ENCODE data around the gene COX5A. TPM values are rescaled to one million over a fixed set of nuclear protein-coding genes. Genes with fewer than 3 reads are reported as not detected.

COX5A gene
- total RNA-seq, 1 donor from 2014 or later: 191 TPM

- DNase-seq (ENCODE audit: low spot score, unreplicated experiment): peak; percentile 80
- no peaks in the 10 kb centered on the region for H3K27me3 Mint-ChIP-seq
- H3K36me3 Mint-ChIP-seq (ENCODE audit: insufficient read depth): peaks cover 13% of the 10 kb centered on the region
- no peak for TF ChIP-seq CTCF (IDR thresholded peaks at IDR 0.05; ENCODE audit: unreplicated experiment)
- H3K4me1 Mint-ChIP-seq (ENCODE audit: low read depth): peaks cover 21% of the 10 kb centered on the region
- H3K27ac Mint-ChIP-seq: peak within 1 kb of the TSS; percentile 96
- no peaks in the 10 kb centered on the region for H3K9me3 Mint-ChIP-seq (ENCODE audit: low read depth)
- peak within 1 kb of the TSS; percentile 100 for H3K4me3 Mint-ChIP-seq (ENCODE audit: low read depth)
These were observed 31.3 kb downstream of the COX5A start, which contains the start of gene FAM219B for GRCh38 chr15:74906450-74907162. TSS of gene FAM219B (minus strand) at chr15:74906851. CDS start at chr15:74906800, 51 bp downstream.

DNA sequence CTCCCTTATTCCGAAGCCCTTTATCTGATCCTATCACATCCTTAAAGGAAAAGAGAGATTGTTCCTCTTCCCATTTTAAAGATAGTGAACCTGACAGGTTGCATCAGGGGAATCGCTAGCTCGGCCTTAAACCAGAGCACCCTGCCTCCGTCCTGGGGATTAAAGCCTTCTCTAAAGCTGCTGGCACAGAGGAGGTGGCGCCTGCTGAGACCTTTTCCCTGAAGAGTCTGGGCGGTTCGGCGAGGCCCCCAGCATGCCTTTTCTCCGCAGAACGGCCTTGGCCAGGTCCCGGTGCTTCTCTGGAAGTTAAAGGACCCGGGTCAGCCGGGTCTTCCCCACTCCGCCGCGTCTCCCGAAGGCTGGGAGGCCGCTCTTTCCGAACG is 31.8 kb downstream of the COX5A start:
- Mint-ChIP-seq H3K27ac (peak overlapping the region; percentile 95), H3K36me3 (ENCODE audit: insufficient read depth) (peaks cover 13% of the 10 kb centered on the region), H3K9me3 (ENCODE audit: low read depth) (no peaks in the 10 kb centered on the region), H3K27me3 (no peaks in the 10 kb centered on the region), H3K4me3 (ENCODE audit: low read depth) (peak overlapping the region; percentile 100), H3K4me1 (ENCODE audit: low read depth) (peaks cover 21% of the 10 kb centered on the region)
- TF ChIP-seq CTCF (IDR thresholded peaks at IDR 0.05; ENCODE audit: unreplicated experiment): no peak
- no peak for DNase-seq (ENCODE audit: low spot score, unreplicated experiment)

DNA sequence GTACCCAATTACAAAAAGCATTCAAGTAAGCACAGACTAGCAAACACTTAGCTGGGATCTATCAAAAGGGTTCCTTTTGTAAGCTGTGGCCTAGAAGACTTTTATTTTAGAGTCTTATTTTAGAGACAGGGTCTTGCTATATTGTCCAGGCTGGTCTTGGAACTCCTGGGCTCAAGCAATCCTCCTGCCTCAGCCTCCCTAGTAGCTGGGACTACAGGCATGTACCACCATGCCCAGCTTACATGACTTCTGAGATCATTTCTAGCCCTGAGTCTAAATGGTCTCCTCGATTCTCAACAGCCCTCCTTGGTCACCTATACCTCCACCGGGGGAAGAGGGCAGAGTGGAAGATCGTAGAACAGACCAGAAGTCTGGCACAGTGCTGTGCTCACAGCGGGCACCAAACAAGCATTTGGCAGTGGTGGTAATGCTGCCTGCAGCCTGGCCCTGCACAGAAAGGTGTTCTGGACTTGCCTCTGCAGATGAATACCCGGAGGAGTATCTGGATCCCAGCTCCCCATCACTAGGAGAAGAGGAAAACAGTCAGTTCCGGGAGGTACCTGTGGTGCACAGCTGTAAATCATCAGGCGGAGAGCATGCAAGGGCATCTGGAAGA is 33.6 kb downstream of the COX5A start:
- Mint-ChIP-seq H3K27me3 (no peaks in the 10 kb centered on the region), H3K4me1 (ENCODE audit: low read depth) (peaks cover 21% of the 10 kb centered on the region), H3K4me3 (ENCODE audit: low read depth) (peak overlapping the region; percentile 100), H3K9me3 (ENCODE audit: low read depth) (no peaks in the 10 kb centered on the region), H3K36me3 (ENCODE audit: insufficient read depth) (peaks cover 18% of the 10 kb centered on the region), H3K27ac (no peak overlapping the region)
- no peak for TF ChIP-seq CTCF (IDR thresholded peaks at IDR 0.05; ENCODE audit: unreplicated experiment)
- DNase-seq (ENCODE audit: low spot score, unreplicated experiment): no peak

DNA sequence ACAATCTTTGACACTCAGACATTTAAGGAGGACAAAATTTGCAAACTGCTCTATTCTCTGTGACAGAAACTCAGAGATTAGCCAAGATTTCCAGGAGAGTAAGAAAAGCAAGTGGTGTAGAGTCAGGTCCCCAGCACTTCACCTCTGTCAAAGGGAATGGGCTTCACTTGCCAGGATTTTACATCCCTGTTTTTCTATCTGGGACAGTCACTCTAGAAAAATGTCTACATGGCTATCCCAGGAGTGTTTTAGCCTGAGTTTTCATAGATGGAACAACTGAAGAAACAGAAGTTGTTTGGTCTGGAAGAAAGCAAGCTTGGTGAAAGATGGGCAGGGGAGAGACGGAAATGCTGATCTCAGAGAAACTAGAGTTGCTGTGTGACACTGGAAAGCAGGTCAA is 34.2 kb downstream of the COX5A start:
- Mint-ChIP-seq H3K27me3 (no peaks in the 10 kb centered on the region), H3K4me1 (ENCODE audit: low read depth) (peaks cover 17% of the 10 kb centered on the region), H3K4me3 (ENCODE audit: low read depth) (no peak overlapping the region), H3K9me3 (ENCODE audit: low read depth) (no peaks in the 10 kb centered on the region), H3K36me3 (ENCODE audit: insufficient read depth) (peaks cover 18% of the 10 kb centered on the region), H3K27ac (no peak overlapping the region)
- no peak for DNase-seq (ENCODE audit: low spot score, unreplicated experiment)
- no peak for TF ChIP-seq CTCF (IDR thresholded peaks at IDR 0.05; ENCODE audit: unreplicated experiment)

DNA sequence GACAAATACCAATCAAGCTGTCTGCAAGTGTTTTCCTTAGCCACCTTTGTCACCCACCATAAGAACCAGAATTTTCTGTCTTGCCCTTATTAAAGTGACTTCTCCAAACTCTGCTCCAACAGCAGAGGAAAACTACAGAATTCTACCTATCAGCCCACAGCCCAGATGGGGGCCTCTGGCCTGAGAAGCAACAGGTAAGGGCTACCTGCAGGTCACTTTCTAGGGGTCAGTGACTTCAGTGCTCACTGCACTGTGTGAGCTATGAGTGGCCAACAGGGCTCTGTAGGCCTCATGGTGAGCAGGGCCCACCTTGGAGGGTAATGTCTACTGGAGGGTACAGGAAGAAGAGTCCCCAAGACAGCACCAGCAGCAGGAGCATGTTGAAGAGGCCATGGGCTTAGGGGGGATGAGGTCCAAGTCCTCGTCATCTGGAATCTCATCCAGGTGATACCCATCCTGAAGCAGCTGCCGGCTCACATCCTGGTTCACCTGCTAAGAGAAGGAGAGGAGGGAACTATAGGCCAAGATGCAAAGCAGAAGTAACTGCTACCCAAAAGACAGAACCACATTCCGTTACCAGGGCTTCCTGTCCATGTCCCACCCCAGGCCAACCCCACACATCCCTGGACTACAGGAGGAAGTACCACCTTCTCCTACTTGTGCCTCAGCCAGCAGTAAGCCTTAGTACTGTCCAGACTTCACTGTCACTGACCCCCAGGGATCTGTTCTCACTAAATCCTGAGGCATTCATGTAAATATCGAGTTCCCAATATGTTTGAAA is 35.4 kb downstream of the COX5A start:
- no peak for DNase-seq (ENCODE audit: low spot score, unreplicated experiment)
- H3K4me1 Mint-ChIP-seq (ENCODE audit: low read depth): peaks cover 15% of the 10 kb centered on the region
- H3K4me3 Mint-ChIP-seq (ENCODE audit: low read depth): no peak overlapping the region
- H3K27ac Mint-ChIP-seq: no peak overlapping the region
- no peaks in the 10 kb centered on the region for H3K9me3 Mint-ChIP-seq (ENCODE audit: low read depth)
- no peaks in the 10 kb centered on the region for H3K27me3 Mint-ChIP-seq
- no peak for TF ChIP-seq CTCF (IDR thresholded peaks at IDR 0.05; ENCODE audit: unreplicated experiment)
- peaks cover 18% of the 10 kb centered on the region for H3K36me3 Mint-ChIP-seq (ENCODE audit: insufficient read depth)
